PFSK-1 (cell line): ENCODE data around the gene PSMA6.

Experiments used
- FOXP2 ChIP-seq: optimal IDR thresholded peaks from 2 replicates; pipeline ENCODE3; 2011; ENCODE audit warnings: borderline replicate concordance, control low read depth, inconsistent platforms; ENCODE audit not compliant: insufficient read depth; ENCODE audit errors: extremely low read length, extremely low read depth
- POLR2AphosphoS5 ChIP-seq: IDR thresholded peaks from 2 replicates; pipeline ENCODE4 v1.6.1; 2012; ENCODE audit warnings: low read depth, mild to moderate bottlenecking, control low read depth, low read length, moderate library complexity
- REST ChIP-seq, 2 experiments: IDR thresholded peaks; 2 replicates each; pipeline versions ENCODE4 v1.6.1 to v1.8.0; 2011 to 2012; ENCODE audit warnings: low read depth in 2 of 2, low read length in 2 of 2, control low read depth in 1 of 2, inconsistent platforms in 1 of 2, mild to moderate bottlenecking in 1 of 2, moderate library complexity in 1 of 2; ENCODE audit not compliant: insufficient read depth in 1 of 2
- SIN3A ChIP-seq: IDR thresholded peaks from 2 replicates; pipeline ENCODE4 v1.6.1; 2012; ENCODE audit warnings: mild to moderate bottlenecking, low read length, moderate library complexity, borderline replicate concordance; ENCODE audit not compliant: insufficient read depth
- TAF1 ChIP-seq: IDR thresholded peaks from 2 replicates; pipeline ENCODE4 v1.6.1; 2012; ENCODE audit warnings: low read length, control low read depth, borderline replicate concordance; ENCODE audit not compliant: insufficient read depth

The PSMA6 gene

DNA sequence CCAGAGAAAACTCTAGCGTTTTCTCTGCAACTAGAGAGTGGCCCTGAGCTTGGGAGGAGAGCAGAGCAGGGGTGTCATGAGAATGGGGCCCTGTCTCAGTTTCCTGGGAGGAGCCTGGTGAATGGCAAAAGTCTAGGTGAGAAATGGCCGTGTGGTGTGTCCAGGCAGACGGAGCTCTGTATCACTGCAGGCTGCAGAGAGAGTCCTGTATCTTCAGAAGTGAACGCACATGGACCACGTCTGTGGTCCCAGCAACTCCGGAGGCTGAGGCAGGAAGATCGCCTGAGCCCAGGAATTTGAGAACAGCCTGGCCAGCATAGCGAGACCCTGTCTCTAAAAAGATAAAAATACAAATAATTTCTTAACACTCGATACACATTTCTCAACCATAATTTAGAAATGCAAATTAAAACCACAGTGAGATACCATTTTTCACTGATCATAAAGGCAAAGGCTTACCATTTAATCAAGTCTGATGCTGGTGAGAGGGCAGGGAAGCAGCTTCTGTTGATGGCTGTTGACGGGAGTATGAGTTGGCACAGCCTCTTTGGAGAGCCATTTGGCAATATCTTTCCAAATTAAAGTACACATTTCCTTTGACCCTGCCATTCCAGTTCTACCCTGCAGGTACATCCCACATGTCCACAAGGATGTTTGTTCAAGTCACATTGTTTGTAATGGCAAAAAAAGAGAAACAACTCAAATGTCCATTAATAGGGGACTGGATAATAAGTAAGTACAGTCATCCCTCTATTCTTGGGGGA lies 61.4 kb downstream of the PSMA6 start:
- TF ChIP-seq FOXP2 (no peak), SIN3A (no peak), TAF1 (no peak), POLR2AphosphoS5 (no peak), REST (IDR thresholded peaks at IDR 0.05; ENCODE audit: insufficient read depth in 1 of 2, low read depth in 2 of 2, low read length in 2 of 2) (no peak)

DNA sequence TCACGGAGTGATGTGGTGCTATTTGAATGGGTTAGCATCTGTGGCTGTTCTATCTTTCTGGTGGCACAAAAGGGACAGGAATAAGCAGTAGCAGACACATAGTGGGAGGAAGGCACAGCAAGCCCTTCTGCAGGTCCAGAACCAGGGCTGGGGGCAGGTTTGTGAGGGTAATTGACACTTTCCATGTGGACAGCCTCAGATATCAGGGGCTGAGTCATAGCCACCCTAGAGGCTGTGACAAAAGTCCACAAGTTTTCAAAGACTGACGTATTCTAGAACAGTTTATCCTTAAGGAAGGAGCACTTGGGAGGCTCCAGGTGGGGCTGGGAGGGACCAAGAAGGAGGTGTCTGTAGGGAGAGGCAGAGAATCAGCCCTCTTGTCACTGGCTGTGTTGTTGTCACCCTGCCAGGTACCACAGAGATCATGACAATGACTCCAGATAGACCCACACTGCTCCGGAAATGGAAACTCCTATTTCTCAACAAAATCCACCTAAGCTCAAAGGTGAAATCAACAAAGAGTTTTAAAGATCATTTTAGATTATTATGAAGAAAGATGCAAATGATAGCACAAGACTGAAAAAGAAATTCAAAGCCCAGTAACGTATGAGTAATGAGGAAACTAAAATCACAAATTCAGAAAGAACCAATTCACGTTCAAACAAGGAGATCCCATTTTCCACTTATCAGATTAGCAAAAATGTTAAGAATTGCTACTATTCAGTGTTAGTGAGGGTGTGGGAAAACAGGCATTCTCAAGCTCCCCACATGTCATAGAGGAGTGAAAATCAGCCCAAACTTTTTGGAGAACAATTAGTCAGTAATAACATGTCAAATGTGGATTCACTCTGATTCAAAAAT lies 64.0 kb downstream of the PSMA6 start:
- TF ChIP-seq REST (IDR thresholded peaks at IDR 0.05; ENCODE audit: insufficient read depth in 1 of 2, low read depth in 2 of 2, low read length in 2 of 2) (no peak), SIN3A (no peak), FOXP2 (no peak), TAF1 (no peak), POLR2AphosphoS5 (no peak)

DNA sequence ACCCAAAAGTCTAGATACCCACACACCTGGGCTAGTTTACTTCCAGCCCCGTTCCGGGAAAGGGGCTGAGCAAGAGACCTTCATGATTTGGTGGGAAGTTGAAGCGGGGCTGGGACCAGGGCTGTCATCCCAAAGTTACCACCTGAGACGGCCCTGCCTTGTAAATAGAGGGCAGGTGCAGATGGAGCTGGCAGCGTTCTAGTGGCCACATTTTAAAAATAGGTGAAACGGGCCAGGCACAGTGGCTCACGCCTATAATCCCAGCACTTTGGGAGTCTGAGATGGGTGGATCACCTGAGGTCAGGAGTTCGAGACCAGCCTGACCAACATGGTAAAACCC lies 68.9 kb downstream of the PSMA6 start:
- TF ChIP-seq FOXP2 (no peak), SIN3A (no peak), POLR2AphosphoS5 (no peak), TAF1 (no peak), REST (IDR thresholded peaks at IDR 0.05; ENCODE audit: insufficient read depth in 1 of 2, low read depth in 2 of 2, low read length in 2 of 2) (no peak)

DNA sequence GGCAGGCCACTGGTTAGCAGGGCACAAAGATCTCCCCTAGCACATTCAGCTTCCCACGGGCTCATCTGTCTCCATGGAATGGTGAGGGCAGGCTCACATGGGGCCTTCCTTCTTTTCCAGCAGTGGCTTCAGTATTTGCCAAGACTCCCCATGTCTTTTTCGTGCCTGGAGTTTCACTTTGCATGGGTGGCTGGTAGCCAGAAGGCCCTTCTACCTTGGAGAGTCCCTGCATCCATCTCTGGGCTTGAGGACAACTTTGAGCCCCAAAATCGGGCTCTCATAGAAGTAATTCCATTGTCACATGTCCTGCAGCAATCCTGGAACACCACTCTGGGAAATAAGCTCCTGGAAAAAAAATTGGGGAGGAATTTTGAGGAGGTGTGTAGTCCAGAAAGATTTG lies 70.3 kb downstream of the PSMA6 start:
- TF ChIP-seq REST (IDR thresholded peaks at IDR 0.05; ENCODE audit: insufficient read depth in 1 of 2, low read depth in 2 of 2, low read length in 2 of 2): no peak
- no peak for TF ChIP-seq TAF1
- TF ChIP-seq SIN3A: no peak
- TF ChIP-seq FOXP2: no peak
- no peak for TF ChIP-seq POLR2AphosphoS5
